SH-SY5Y (cell line): Measurements from ENCODE around the gene DNM3.

Source experiments
- GATA2 ChIP-seq: IDR thresholded peaks from 2 replicates; pipeline ENCODE4 v1.6.1; 2011; ENCODE audit warnings: mild to moderate bottlenecking, low read depth, low read length
- GATA3 ChIP-seq: IDR thresholded peaks from 2 replicates; pipeline ENCODE4 v1.6.1; 2011; ENCODE audit warnings: low read depth, mild to moderate bottlenecking, low read length, moderate library complexity

DNA sequence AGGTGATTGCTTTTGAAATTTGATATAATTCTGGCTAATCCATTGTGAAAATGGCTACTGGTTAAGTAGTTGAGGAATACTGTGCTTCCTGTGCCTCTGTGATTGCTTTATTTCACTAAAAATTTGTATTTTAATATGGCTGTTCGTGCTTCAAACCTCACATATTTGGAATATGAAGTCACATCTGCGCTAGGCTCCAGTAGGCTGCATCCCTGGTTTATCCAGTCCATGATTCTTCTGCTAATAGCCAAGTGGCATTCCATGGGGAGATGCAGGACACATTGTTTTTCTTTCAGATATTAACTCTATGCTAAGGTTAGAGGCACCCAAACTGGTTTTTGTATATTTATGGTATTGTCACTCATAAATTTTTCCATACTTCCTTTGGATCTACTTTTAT lies 25.9 kb downstream of the DNM3 start:
- TF ChIP-seq GATA3 (no peak), GATA2 (no peak)
